Measurements from ENCODE around the gene ATG7. TPM values are rescaled to one million over a fixed set of nuclear protein-coding genes. Genes with fewer than 3 reads are reported as not detected.

ATG7 gene
- total RNA-seq, 1 donor from 2014 or later: 23.0 TPM

DNA sequence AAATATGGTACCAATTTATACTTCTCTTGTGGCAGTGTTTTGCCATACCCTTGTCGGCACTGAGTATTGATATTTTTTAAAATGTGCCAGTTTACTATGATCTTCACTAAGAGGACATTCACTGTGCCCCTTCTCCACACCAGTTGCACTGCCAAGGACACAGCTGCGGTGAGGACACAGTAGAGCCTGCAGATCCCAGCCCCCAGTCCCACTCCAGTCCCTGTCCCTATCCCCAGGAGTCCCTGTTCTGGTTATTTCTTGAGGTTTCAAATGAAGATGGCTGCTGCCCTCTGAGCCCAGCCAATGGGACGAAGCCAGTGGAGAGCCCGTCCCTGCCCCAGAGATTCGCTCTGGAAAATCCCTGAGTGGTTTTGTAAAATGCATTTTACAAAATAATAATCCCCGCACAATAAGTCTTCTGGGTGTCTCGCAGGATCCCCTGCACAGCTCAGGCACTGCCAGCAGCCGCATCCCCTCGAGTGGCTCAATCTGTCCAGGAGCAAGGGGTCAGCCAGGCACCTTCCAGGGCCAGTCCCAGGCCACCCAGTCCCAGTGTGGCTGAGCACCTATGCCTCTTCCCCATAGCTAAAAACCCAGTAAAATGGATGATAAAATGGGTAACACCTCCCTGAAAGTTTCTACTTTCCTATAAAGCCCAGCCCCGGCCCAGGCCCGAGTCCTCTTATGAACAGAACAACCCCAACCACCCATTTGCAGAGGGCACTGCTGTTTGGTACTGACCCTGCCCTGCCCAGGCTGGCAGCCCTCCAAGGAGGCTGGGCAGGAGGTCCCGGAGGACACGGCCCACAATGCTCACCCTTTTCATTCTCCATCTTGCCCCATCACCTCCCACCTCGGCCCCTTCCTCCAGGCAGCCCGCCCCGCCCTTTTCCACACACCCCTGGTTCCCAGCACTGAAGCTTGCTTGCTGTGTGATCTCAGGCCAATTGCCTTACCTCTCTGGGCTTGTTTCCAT lies 280.4 kb downstream of the ATG7 start:
- DNase-seq: no peak
- Mint-ChIP-seq H3K4me1 (ENCODE audit: low read depth, unreplicated experiment) (peaks cover 34% of the 10 kb centered on the region), H3K27me3 (ENCODE audit: unreplicated experiment) (peaks cover 1% of the 10 kb centered on the region), H3K9me3 (ENCODE audit: unreplicated experiment) (peaks cover 11% of the 10 kb centered on the region), H3K36me3 (ENCODE audit: unreplicated experiment) (no peaks in the 10 kb centered on the region), H3K27ac (ENCODE audit: unreplicated experiment) (no peak overlapping the region), H3K4me3 (ENCODE audit: unreplicated experiment) (no peak overlapping the region)
- TF ChIP-seq, protein P1, sequence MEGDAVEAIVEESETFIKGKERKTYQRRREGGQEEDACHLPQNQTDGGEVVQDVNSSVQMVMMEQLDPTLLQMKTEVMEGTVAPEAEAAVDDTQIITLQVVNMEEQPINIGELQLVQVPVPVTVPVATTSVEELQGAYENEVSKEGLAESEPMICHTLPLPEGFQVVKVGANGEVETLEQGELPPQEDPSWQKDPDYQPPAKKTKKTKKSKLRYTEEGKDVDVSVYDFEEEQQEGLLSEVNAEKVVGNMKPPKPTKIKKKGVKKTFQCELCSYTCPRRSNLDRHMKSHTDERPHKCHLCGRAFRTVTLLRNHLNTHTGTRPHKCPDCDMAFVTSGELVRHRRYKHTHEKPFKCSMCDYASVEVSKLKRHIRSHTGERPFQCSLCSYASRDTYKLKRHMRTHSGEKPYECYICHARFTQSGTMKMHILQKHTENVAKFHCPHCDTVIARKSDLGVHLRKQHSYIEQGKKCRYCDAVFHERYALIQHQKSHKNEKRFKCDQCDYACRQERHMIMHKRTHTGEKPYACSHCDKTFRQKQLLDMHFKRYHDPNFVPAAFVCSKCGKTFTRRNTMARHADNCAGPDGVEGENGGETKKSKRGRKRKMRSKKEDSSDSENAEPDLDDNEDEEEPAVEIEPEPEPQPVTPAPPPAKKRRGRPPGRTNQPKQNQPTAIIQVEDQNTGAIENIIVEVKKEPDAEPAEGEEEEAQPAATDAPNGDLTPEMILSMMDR (IDR thresholded peaks at IDR 0.05; ENCODE audit: partially characterized antibody, unreplicated experiment): no peak

DNA sequence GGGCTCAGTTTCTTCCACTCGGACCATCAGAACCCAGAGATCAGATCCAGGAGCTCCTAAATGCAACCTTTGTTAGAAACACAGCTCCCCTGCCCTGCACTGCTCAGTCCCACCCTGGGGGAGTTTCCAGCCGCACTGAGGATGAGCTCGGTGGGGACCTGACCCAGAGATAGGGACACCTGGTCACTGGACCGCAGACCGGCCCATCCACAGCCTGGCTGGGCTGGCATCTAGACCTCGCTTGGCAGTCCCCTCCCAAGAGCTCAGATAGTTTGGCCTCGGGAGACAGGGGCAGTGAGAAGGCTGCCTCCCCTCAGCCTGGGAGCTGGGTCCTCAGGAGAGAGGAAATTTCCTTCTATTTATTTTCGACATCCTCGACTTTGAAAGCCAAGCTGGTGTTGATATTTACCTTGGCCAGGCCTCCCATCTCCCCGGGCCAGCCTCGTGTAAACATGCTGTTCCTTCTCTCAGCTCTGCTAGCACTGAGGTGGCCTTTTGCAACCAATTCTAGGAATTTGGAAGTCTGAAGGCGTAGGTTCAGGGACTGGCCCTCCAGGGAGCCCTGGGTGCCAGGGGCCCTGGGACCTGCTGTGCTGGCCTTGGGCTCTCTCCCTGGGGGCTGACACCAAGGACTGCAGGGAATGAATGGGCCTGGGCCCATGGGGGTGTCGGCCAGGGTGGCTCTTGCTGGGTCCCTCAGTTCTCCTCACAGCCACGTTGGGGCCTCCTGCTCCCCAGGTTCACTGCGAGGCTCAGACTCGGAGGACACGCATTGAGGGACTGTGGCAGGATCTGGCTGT lies 281.4 kb downstream of the ATG7 start:
- TF ChIP-seq, protein P1 (IDR thresholded peaks at IDR 0.05; ENCODE audit: partially characterized antibody, unreplicated experiment): no peak
- Mint-ChIP-seq H3K36me3 (ENCODE audit: unreplicated experiment) (no peaks in the 10 kb centered on the region), H3K27me3 (ENCODE audit: unreplicated experiment) (peaks cover 4% of the 10 kb centered on the region), H3K4me3 (ENCODE audit: unreplicated experiment) (no peak overlapping the region), H3K4me1 (ENCODE audit: low read depth, unreplicated experiment) (peaks cover 40% of the 10 kb centered on the region), H3K9me3 (ENCODE audit: unreplicated experiment) (peaks cover 12% of the 10 kb centered on the region), H3K27ac (ENCODE audit: unreplicated experiment) (no peak overlapping the region)
- no peak for DNase-seq

DNA sequence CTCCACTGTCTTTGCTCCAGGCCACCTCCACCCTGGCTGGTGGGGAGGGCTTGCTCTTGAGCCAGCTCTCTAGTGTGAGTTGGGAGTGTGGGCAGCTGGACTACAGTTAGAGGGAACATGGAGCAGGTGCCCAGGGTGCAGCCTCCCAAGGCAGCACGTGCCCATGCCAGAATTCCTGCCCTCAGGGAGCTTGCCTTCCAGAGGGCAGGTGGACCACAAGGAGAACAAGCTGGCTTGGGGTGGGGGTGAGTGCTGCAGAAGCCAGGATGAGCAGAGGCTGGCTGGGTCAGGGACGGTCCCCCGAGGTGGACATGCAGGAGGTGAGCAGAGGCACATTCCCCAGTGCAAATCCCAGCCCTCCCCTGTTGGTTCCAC lies 282.0 kb downstream of the ATG7 start:
- H3K4me3 Mint-ChIP-seq (ENCODE audit: unreplicated experiment): no peak overlapping the region
- peaks cover 41% of the 10 kb centered on the region for H3K4me1 Mint-ChIP-seq (ENCODE audit: low read depth, unreplicated experiment)
- H3K9me3 Mint-ChIP-seq (ENCODE audit: unreplicated experiment): peaks cover 15% of the 10 kb centered on the region
- TF ChIP-seq, protein P1 (IDR thresholded peaks at IDR 0.05; ENCODE audit: partially characterized antibody, unreplicated experiment): no peak
- no peaks in the 10 kb centered on the region for H3K36me3 Mint-ChIP-seq (ENCODE audit: unreplicated experiment)
- DNase-seq: no peak
- no peak overlapping the region for H3K27ac Mint-ChIP-seq (ENCODE audit: unreplicated experiment)
- peaks cover 9% of the 10 kb centered on the region for H3K27me3 Mint-ChIP-seq (ENCODE audit: unreplicated experiment)

- peaks cover 41% of the 10 kb centered on the region for H3K4me1 Mint-ChIP-seq (ENCODE audit: low read depth, unreplicated experiment)
Observed at GRCh38 chr3:11554666-11555065, 282.5 kb downstream of the ATG7 start.

More at GRCh38 chr3:11554666-11555065, 282.5 kb downstream of the ATG7 start:
- DNase-seq: no peak
- Mint-ChIP-seq H3K36me3 (ENCODE audit: unreplicated experiment) (no peaks in the 10 kb centered on the region), H3K27ac (ENCODE audit: unreplicated experiment) (no peak overlapping the region), H3K27me3 (ENCODE audit: unreplicated experiment) (peaks cover 9% of the 10 kb centered on the region), H3K9me3 (ENCODE audit: unreplicated experiment) (peaks cover 15% of the 10 kb centered on the region), H3K4me3 (ENCODE audit: unreplicated experiment) (no peak overlapping the region)
- TF ChIP-seq, protein P1 (IDR thresholded peaks at IDR 0.05; ENCODE audit: partially characterized antibody, unreplicated experiment): no peak
